SKM-1 (cell line): Measurements from ENCODE around the gene GABBR2.

Experiments
- DNase-seq: peaks from one replicate; lab custom pipeline; 2025; ENCODE audit not compliant: unreplicated experiment; lab: John Stamatoyannopoulos, UW

Gene GABBR2

DNA sequence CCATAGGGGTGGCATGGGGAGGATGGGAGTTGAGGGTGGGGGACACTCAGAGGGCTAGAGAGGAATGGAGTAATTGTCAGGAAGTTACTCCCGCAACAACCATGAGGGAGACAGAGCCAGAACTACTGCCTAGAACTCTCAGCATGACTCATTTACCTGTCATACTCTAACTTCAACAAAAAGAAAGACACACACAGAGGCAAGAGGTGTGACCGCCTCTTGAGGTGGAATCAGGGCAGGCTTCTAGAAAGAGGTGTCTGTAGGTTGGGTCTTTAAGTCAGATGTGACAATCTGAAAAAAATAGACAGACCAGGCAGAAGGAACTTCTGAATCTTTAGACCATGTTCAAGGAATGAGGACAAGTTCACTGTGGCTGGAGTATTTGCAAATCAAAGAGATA, 73.4 kb downstream of the GABBR2 start:
- no peak for DNase-seq

DNA sequence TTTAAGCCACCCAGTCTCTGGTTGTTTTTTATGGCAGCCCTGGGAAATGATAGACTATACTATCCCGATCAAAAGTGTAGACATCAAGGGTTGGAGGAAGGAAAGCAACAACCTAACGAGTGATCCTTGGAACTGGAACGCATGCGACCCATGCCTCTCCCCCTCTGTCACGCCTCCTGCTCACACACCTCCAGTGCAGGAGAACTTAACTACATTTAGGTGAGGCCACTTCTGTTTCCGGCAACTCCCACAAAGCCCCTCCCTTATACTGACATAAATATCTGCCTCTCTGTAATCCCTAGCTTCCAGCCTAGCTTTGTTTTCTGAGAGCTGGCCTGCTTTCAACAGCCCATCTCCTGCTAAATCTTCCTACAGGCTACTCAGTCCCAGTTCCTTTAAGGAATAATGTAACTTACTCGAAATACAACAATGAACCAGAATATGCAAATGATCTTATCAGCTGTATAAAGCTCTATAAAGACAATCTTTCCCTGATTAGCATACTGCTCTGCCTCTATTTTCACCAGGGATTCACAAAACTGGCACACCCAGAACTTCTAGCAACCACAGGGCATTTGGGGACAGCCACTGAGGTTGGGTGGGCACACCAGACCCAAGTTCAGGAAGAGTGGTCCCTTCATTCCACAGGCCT, 73.9 kb downstream of the GABBR2 start:
- DNase-seq, result no peak

DNA sequence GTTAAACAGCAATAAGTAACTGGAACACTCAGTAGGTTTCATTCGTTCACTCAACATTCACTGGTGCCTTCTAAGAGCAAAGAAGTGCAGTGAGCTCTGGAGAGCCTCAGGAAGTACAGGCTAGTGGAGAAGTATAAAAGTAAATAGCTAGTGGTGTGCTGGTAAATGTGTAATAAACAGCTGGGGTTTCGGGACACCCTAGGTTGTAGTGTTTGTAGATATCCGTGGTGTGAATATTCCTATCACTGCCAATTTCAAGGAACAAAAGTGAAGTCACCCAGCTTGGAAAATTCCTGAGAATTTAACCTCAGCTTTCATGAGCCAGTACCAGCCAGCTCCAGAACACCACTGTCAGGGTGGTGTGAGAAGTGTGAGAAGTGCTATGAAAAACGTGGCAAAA, 75.9 kb downstream of the GABBR2 start:
- DNase-seq, result no peak

DNA sequence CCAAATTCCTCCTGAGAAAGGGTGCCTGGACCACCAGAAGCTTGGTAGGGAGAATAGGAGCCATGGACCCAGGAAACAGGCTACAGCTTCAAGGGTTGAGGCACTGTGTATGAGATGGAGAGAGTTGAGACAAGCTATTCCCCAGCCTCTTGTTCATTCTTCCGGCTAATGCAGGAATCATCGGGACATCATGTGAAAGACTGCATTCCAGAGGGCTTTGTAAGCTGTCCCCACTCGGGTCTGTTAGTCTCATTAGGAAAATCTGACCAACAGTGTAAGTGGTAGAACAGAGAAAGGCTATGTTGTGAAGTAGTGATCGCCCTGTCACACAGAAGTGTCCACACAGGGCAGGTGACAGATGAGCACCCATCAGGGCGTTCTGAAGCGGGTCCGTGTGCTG, 81.4 kb downstream of the GABBR2 start:
- no peak for DNase-seq

DNA sequence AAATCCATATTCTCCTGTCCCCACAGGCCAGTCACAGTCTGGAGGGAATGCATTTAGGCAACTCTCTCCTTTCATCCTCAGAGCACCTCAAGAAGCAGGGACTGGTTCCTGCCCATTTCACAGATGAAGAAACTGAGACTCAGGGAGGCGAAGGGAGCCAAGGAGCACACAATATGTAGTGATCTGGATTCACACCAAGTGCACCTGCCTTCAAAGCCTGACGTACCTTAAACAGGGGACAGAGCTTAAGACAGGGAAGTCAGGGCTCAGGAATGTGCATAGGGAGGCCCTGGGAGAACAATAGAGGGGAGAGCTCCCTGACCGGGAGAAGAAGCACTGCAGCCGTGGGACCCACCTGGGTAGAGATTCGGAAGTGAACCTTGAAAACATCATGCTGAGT, 83.0 kb downstream of the GABBR2 start:
- DNase-seq, result no peak

DNA sequence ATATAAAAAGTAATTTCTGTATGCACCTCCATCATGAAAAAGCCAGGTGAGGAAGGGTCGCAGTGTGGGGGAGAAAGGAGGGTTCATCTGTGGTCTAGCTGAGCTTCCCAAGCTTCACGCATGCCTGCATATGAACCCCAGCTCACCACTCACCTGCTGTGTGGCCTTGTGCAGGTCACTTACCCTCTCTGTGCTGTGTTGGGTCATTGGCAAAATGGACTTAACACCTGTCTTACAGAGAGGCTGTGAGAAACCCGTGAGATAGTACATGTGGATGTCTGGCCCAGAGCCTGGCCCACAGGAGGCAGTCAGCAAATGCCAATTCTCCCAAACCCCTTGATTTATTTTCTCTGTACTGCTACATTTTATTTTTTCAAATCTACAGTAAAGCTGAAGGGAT, 88.9 kb downstream of the GABBR2 start:
- no peak for DNase-seq

DNA sequence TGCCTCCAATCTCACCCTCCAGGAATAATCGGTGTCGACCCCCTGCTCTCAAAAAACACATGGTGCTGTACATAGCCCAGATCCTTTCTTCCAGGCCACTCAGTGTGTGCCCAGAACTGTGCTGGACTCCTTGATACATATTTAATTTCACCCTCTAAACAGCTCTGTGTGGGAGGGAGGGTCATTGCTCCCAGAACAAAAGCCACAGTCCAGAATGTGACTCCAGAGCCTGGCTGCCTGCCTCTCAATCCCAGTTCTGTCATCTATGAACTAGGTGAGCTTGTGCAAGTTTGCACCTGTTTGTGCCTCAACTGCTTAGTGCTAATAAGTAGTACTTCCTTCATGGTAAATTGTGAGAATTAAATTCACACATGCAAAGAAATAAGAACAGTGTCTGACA, 93.1 kb downstream of the GABBR2 start:
- DNase-seq, result no peak

DNA sequence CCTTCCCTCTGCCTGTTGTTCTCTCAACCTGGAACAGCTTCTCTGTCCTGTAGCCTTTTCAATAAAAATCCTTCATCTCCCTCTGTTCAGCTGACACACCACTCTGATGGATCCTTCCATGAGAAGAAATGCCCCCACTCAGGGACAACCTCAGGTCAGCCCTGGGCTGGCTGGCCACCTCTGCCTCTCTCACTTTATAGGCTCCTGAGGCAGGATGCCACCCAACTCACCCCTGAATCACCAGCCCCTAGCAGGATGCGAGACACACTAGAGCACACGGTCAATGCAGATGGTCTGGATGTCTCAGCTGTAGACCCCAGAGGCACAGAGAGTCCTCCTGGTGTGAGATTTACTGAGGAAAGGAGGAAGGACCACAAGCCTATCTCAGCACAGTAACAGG, 93.8 kb downstream of the GABBR2 start:
- DNase-seq, result no peak

DNA sequence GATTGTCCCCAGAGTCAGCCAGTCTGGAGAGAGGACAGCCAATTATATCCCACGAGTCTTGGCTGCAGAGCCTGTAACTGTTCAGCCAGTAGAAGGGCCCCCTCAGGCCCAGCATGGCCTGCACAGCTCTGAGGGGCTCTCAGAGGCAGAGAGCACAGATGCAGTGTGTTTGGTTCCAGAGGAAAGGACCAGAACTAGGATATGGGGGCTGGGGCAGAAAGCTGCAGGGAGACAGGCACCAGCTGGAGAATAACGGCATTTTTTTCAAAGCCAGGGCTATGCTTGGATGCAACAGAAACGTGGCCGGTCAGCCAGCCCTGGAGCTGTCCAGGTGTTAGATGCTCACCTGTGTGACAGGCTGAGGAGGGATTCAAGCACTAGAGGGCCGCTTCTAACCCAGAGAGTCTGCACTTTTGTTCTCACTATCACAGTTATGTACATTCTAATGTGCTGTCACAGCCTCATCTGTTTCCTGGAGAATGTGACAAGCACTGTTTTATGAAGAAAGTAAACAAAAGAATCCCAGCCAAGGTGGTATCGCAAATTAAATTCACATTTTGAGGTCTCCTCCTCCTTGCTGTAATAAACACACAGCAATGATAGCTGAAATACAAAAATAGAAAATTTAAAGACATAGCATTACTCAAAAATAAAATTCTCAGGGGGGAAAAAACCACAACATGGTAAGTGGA, 96.5 kb downstream of the GABBR2 start:
- no peak for DNase-seq

DNA sequence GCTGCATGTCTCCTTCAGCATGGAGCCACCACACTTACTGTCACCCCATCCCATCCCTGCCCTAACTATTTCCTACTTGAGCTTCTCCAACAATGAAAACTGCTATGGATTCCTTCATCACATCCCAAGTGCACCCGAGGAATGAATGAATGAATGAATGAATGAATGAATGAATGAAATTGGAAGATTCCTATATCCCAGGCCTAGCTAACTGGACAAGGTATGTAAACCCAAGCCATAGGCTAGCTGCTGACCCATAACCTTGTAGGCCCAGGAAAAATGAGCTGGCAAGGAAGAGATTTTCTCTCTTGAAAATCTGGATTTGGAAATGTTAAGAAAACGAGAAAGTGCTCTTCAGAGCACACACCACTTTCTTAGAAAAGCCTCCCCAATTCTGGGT, 97.4 kb downstream of the GABBR2 start:
- DNase-seq, result no peak

DNA sequence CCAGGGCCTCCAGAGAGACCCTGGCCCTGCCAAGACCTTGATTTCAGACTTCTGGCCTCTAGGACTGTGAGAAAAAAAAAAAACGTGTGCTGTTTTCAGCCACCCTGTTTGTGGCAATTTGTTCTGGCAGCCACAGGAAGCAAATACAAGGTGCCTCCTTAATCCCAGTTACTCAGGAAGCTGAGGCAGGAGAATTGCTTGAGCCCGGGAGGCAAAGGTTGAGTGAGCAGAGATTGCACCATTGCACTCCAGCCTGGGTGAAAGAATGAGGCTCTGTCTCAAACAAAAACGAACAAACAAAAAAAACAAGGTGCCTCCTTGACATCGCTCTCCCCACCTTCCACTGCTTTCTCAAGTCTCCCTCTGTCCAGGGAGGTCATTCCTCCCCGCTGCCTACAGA, 98.0 kb downstream of the GABBR2 start:
- no peak for DNase-seq

DNA sequence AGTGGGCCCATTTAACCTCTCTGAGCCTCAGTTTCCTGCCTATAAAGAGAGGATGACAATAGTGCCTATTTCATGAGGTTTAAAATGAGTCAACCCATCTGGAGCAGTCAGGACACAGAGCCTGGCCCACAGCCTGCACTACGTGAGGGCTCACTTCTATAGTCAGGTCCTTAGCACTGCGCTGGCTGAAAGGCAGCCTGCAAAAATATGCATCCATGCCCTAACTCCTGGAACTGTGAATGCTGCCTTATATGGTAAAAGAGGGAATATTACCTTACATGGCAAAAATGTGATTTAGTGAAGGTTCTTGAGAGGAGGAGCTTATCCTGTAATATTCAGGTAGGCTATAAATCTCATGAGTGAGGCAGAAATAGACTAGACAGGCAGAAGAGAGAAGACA, 98.5 kb downstream of the GABBR2 start:
- DNase-seq, result no peak

DNA sequence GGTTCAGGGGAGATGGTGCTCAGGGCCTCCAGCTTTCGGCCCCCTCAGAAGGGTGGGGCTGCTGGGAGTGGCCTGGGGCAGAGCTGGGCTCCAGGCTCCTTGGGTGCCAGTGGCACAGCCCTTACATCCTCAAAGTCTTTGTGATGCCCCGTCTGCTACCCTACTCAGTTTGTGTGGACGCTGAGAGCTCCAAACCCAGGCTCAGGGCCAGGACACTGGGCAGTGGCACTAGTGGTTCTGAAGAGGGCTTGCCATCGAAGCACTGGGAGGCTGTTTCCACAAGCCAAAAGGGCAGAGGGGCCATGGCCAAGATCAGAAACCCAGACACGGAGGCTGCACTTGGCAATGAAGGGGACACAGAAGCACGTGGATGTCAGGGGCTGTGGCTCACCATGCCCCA, 99.1 kb downstream of the GABBR2 start:
- DNase-seq, result no peak

DNA sequence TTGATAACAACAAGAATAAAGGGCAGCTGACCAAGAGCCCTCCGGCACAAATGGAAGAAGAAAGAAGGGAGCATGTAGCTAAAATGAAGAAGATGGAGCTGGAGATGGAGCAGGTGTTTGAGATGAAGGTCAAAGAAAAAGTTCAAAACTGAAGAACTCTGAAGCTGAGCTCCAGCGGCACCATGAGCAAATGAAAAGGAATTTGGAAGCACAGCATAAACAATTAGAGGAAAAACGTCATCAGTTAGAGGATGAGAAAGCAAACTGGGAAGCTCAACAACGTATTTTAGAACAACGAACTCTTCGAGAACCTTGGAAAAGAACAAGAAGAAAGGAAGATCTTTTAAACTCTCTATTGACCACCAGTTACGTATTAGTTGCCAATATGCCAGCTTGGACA, 100.9 kb downstream of the GABBR2 start:
- DNase-seq, result no peak

DNA sequence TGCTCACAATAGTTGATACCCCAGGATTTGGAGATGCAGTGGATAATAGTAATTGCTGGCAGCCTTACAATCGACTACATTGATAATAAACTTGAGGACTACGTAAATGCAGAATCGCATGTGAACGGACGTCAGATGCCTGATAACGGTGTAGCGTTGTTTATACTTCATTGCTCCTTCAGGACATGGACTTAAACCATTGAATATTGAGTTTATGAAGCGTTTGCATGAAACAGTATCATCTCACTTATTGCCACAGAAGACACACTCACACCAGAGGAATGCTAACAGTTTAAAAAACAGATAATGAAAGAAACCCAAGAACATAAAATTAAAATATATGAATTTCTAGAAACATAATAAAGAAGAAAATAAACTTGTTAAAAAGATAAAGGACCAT, 101.6 kb downstream of the GABBR2 start:
- no peak for DNase-seq

DNA sequence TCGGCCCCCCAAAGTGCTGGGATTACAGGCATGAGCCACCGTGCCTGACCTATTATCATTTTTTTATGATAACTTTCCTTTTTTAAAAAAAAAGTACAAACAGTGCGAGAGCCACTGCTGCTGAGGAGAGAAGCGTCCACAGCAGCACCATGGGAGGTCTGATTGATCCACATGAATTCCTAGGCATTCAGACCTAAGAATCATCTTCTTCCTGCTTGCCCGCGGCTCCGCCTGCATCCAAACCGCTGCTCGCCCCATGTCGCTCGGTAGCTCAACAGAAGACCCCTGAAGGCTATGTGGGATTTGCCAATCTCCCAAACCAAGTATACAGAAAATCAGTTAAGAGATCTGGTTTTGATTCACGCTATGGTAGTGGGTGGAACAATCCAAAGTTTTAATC, 102.0 kb downstream of the GABBR2 start:
- DNase-seq, result no peak

DNA sequence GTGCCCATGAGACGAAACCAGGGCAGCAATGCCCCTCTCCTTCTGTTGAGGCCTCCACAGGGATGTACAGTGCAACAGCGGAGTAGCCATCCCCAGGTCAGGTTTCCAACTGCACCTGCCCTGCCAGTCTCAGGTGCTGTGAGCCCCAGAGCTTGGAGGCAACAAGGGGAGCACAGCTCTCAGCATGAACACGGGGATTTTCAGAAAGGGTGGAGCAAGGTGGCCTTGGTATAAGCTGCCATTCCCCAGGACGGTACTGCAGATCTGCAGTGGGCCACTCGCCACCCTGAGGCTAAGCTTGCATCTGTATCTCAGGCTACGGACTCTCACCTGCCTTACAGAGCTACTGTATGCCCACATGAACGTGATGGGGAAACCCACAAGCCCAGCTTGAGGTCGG, 103.6 kb downstream of the GABBR2 start:
- DNase-seq, result no peak

DNA sequence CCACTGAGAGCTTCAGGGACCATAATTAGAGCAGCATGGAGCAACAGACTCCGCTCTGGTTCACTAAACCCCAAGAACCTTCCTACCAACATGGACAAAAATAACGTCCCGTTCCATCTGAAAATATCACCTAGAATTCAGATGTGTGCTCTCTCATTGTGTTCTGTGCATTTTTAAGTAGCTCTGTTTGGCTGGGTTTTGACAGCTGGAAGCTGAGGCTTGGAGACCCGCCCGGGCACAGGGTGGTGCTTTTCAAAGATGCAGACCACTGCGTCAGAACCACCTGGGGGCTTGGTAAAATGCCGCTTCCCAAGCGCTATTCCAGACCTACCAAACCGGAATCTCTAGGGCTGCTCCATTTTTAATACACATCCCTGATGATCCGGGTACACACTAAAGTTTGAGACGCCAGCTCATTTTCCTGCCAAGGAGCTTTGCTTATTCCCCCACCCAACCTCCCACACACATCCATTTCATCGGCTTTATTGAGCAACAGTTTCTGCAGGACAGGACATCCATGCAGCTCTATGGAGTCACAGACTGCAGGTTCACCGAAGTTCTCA, 104.8 kb downstream of the GABBR2 start:
- DNase-seq, result no peak

DNA sequence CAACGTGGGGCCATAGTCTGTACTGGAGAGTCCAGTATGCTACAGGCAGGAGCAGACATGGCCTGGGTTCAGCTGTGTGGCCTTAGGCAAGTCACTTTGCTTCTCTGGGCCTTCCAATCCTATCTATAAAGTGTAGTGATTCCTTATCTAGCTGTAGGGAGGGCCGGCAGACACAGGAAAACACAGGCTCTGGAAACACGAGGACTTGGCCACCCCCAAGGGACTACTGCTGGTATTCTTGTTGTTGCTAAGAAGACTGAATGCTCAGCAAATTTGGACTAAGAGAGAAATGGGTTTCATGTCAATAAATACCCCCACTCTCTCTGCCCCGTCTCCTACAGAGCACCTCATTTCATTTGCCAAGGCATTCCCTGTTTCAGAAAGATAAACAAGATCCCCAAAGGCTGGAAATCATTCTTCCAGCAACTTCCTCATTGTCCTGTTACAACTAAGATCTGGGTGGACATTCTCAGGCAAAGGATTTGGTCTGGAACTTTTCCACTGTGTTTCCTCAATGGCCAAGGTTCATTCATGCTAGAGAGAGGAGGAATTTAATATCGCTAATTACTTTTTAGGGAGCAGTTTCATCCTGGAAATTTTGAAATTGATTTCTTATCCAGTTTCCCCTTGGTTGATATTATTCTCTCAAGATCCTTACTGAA, 105.8 kb downstream of the GABBR2 start:
- no peak for DNase-seq

DNA sequence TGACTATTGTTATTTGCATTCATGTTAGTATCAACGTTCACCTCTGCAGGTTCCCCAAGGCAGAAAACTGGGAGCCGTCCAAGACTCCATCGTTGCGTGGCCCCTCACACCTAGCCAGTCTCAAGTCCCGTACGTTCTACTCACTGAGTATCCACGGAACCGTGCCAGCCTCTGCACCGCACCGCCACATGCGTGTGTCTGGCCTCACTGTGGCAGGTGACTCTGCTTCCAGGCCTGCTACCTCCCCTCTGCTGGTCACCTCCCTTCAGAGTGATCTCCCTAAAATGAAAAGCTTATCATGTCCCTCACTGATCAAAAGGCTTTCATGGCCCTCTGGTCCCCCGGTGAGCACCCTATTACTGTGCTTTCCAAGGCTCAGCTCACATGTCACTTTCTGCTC, 108.1 kb downstream of the GABBR2 start:
- no peak for DNase-seq

DNA sequence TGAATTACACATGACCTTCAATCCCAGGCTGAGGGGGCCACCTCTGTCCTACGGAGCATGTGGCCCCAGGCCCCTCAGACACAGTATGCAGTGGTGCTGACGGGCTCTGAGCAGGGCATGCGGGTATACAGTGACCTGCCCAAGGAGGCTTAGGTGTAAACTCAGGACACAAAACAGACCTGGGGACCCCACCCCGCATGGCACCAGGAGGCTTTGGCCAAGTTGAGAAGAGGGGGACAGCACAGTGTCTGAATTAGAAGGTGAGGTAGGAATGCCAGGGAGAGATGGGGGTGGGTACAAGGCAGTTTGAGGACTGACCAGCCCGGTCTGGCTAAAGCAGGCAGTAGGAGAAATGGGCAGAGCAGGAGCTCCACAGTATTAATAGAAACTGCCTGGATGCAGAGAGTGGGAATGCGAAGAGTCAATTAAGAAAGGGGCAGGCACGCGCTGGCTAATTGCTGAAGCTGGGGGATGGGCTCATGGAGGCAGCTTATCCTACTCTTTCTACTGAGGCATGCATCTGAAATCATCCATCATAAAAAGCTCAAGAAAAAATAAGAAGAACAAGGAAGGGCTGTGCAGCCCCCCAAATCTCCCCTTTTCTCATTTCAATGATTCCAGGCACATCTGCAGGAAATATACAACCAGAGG, 109.0 kb downstream of the GABBR2 start:
- no peak for DNase-seq

DNA sequence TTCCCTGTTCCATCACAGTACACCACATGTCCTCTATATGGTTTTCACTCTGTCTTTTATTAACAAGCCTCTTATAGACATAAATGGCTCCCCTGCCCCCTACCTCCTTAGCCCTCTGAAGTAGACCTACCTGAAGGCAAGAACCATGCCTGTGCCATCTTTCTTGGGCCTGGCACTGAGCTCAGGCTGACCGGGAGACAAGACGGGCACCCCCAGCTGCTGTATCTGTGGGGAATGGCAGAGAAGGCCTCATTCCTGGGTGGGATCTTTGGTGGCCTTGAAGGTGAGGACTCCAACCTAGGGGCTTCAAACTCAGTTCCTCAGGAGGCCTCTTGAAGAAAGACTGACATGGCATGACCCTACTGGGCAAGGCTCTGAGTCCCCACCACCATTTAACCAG, 109.9 kb downstream of the GABBR2 start:
- DNase-seq, result no peak
